Erythroblast (primary cell): Measurements from ENCODE around the gene VHLL.

Source experiments
- GATA1 ChIP-seq: IDR thresholded peaks from 2 replicates; pipeline ENCODE4 v1.6.1; 2011; ENCODE audit warnings: low read depth, mild to moderate bottlenecking, control low read depth, low read length, moderate library complexity
- POLR2A ChIP-seq: IDR thresholded peaks from 2 replicates; pipeline ENCODE4 v1.6.1; 2011; ENCODE audit warnings: mild to moderate bottlenecking, low read length

GRCh38 chr1:156281281-156281680 is 17.8 kb downstream of the VHLL start:
- no peak for TF ChIP-seq POLR2A
- no peak for TF ChIP-seq GATA1
